H1 (cell line): ENCODE results near the gene ZNF304. TPM values are rescaled to one million over a fixed set of nuclear protein-coding genes. Genes with fewer than 3 reads are reported as not detected.

ENCODE experiments used
- CTCF ChIA-PET: fragments of 300-600 bp; sonication (Branson Sonifier 250); formaldehyde crosslinking; loops from one replicate; lab custom pipeline; 2021; ENCODE audit not compliant: partially characterized antibody; lab: Charles Lee
- POLR2A ChIA-PET: fragments of 300-600 bp; sonication (Branson Sonifier 250); formaldehyde crosslinking; loops from one replicate; lab custom pipeline; 2021; ENCODE audit warnings: inconsistent platforms; ENCODE audit not compliant: partially characterized antibody; lab: Charles Lee
- DNase-seq, 2 experiments: peaks; one replicate each; pipeline versions ENCODE4 v3.0.0 to v3.0.0-alpha.2; 2010 to 2022; ENCODE audit warnings: low spot score in 2 of 2, low read depth in 1 of 2, mixed read lengths in 1 of 2
- FAIRE-seq: peaks from 2 replicates; lab custom pipeline; 2011; peaks lifted over from hg19 to GRCh38; lab: Jason Lieb, UNC
- H2AFZ ChIP-seq: 2 replicates; pipeline ENCODE4 v1.8.1; 2012; ENCODE audit warnings: low read length, inconsistent platforms
- H2AK5ac ChIP-seq: 2 replicates; pipeline ENCODE4 v1.6.1; 2013; ENCODE audit warnings: low read depth, low read length
- H2BK120ac ChIP-seq: replicated peaks from 2 replicates; pipeline ENCODE3; 2013; ENCODE audit warnings: low read depth, low read length, inconsistent platforms
- H2BK12ac ChIP-seq: 2 replicates; pipeline ENCODE4 v1.6.1; 2013; ENCODE audit warnings: low read depth, low read length
- H2BK15ac ChIP-seq: 2 replicates; pipeline ENCODE4 v1.6.1; 2013; ENCODE audit warnings: low read length
- H2BK20ac ChIP-seq: 2 replicates; pipeline ENCODE4 v1.6.1; 2013; ENCODE audit warnings: low read length
- H2BK5ac ChIP-seq: 2 replicates; pipeline ENCODE4 v1.6.1; 2013; ENCODE audit warnings: low read depth, low read length
- H3K14ac ChIP-seq: 2 replicates; pipeline ENCODE4 v1.6.1; 2013; ENCODE audit warnings: inconsistent platforms; ENCODE audit not compliant: insufficient read length
- H3K18ac ChIP-seq: 2 replicates; pipeline ENCODE4 v1.6.1; 2013; ENCODE audit warnings: low read length; ENCODE audit errors: extremely low read depth
- H3K23ac ChIP-seq: 2 replicates; pipeline ENCODE4 v1.6.1; 2013; ENCODE audit warnings: inconsistent platforms; ENCODE audit not compliant: insufficient read length
- H3K23me2 ChIP-seq: 2 replicates; pipeline ENCODE4 v1.6.1; 2013; ENCODE audit warnings: low read depth, low read length
- H3K27ac ChIP-seq: 2 replicates; pipeline ENCODE4 v1.6.1; 2011; ENCODE audit warnings: low read depth, low read length, inconsistent platforms
- H3K27me3 ChIP-seq, 4 experiments: replicated peaks in 1 of 4; 1 replicate in 1 of 4; 2 replicates in 3 of 4; pipeline versions ENCODE4 v1.6.1 to v1.8.1; 2011 to 2013; ENCODE audit warnings: low read length in 3 of 4, mild to moderate bottlenecking in 3 of 4, inconsistent platforms in 2 of 4, mixed read lengths in 2 of 4, moderate library complexity in 1 of 4; ENCODE audit not compliant: control insufficient read depth in 3 of 4, insufficient read depth in 3 of 4; ENCODE audit errors: extremely low read depth in 1 of 4
- H3K36me3 ChIP-seq, 4 experiments: 2 replicates each; pipeline versions ENCODE4 v1.6.1 to v1.8.1; 2011 to 2013; ENCODE audit warnings: mild to moderate bottlenecking in 4 of 4, low read length in 3 of 4, moderate library complexity in 2 of 4, control low read depth in 1 of 4, inconsistent platforms in 1 of 4; ENCODE audit not compliant: insufficient read depth in 4 of 4, control insufficient read depth in 2 of 4
- H3K4ac ChIP-seq: replicated peaks from 2 replicates; pipeline ENCODE3; 2013; ENCODE audit warnings: low read length, low read depth, mixed read lengths, inconsistent platforms; ENCODE audit not compliant: insufficient read length
- H3K4me1 ChIP-seq, 4 experiments: replicated peaks in 1 of 4; 1 replicate in 1 of 4; 2 replicates in 3 of 4; pipeline versions ENCODE4 v1.6.1 to v1.8.1; 2011 to 2013; ENCODE audit warnings: low read length in 3 of 4, inconsistent platforms in 2 of 4, mixed read lengths in 1 of 4; ENCODE audit not compliant: insufficient read depth in 4 of 4, control insufficient read depth in 3 of 4
- H3K4me2 ChIP-seq, 2 experiments: 2 replicates each; pipeline versions ENCODE4 v1.6.1 to v1.8.1; 2011 to 2013; ENCODE audit warnings: low read depth in 2 of 2, low read length in 2 of 2, control low read depth in 1 of 2, inconsistent platforms in 1 of 2, mild to moderate bottlenecking in 1 of 2; ENCODE audit not compliant: insufficient read depth in 1 of 2
- H3K4me3 ChIP-seq, 4 experiments: fragments of 200-600, 300-600 bp in 1 of 4; sonication (generic), shearing (Covaris generic), sonication (Bioruptor Twin) in 1 of 4; 2 replicates each; pipeline versions ENCODE4 v1.5.1 to v1.8.1; 2011 to 2016; ENCODE audit warnings: low read length in 4 of 4, low read depth in 3 of 4, control low read depth in 2 of 4, inconsistent platforms in 2 of 4, mild to moderate bottlenecking in 2 of 4, mixed read lengths in 1 of 4, moderate library complexity in 1 of 4; ENCODE audit not compliant: insufficient read depth in 2 of 4; ENCODE audit errors: extremely low read depth in 1 of 4
- H3K56ac ChIP-seq: replicated peaks from 2 replicates; pipeline ENCODE3; 2013; ENCODE audit warnings: low read depth, mild to moderate bottlenecking, mixed read lengths, low read length, inconsistent platforms; ENCODE audit not compliant: insufficient read length
- H3K79me1 ChIP-seq: 2 replicates; pipeline ENCODE4 v1.6.1; 2013; ENCODE audit warnings: low read depth, low read length, control low read depth
- H3K79me2 ChIP-seq, 2 experiments: 2 replicates each; pipeline versions ENCODE4 v1.6.1 to v1.8.1; 2012 to 2013; ENCODE audit warnings: low read length in 2 of 2, mild to moderate bottlenecking in 2 of 2, inconsistent platforms in 1 of 2; ENCODE audit not compliant: insufficient read depth in 2 of 2, control insufficient read depth in 1 of 2
- H3K9ac ChIP-seq, 4 experiments: replicated peaks in 1 of 4; 1 replicate in 1 of 4; 2 replicates in 3 of 4; pipeline versions ENCODE4 v1.6.1 to v1.8.1; 2011 to 2013; ENCODE audit warnings: low read depth in 3 of 4, low read length in 3 of 4, control low read depth in 2 of 4, mild to moderate bottlenecking in 2 of 4, moderate library complexity in 2 of 4, inconsistent platforms in 1 of 4; ENCODE audit errors: extremely low read depth in 1 of 4
- H3K9me3 ChIP-seq, 2 experiments: 2 replicates each; pipeline versions ENCODE4 v1.6.1 to v1.8.1; 2012 to 2013; ENCODE audit warnings: mild to moderate bottlenecking in 2 of 2, moderate library complexity in 2 of 2, control low read depth in 1 of 2, inconsistent platforms in 1 of 2, low read depth in 1 of 2, low read length in 1 of 2, mixed read lengths in 1 of 2; ENCODE audit not compliant: insufficient read depth in 2 of 2
- H4K20me1 ChIP-seq, 2 experiments: replicated peaks in 1 of 2; 2 replicates each; pipeline versions ENCODE3 to v1.8.1; 2011 to 2013; ENCODE audit warnings: inconsistent platforms in 2 of 2, low read length in 2 of 2, mild to moderate bottlenecking in 1 of 2; ENCODE audit not compliant: insufficient read depth in 2 of 2, control insufficient read depth in 1 of 2
- H4K5ac ChIP-seq: 2 replicates; pipeline ENCODE4 v1.6.1; 2013; ENCODE audit warnings: low read length, low read depth, mixed read lengths, inconsistent platforms; ENCODE audit not compliant: insufficient read length
- H4K8ac ChIP-seq: 2 replicates; pipeline ENCODE4 v1.8.0; 2013; ENCODE audit warnings: mild to moderate bottlenecking, moderate library complexity, low read length, inconsistent platforms; ENCODE audit not compliant: insufficient read depth; ENCODE audit errors: extremely low read depth
- H4K91ac ChIP-seq: replicated peaks from 2 replicates; pipeline ENCODE3; 2013; ENCODE audit warnings: low read length, mixed read lengths, inconsistent platforms; ENCODE audit not compliant: insufficient read length
- BCL11A ChIP-seq, 2 experiments: IDR thresholded peaks; one replicate each; pipeline ENCODE4 v1.6.1; 2011; ENCODE audit warnings: low read depth in 2 of 2, low read length in 2 of 2, mild to moderate bottlenecking in 2 of 2
- CHD2 ChIP-seq: IDR thresholded peaks from 2 replicates; pipeline ENCODE4 v1.6.1; 2012; ENCODE audit warnings: low read length, improper control_type of control experiment
- SUZ12 ChIP-seq: fragments of 200-600 bp; sonication (generic); IDR thresholded peaks from 2 replicates; pipeline ENCODE4 v1.6.1; 2012; ENCODE audit warnings: mild to moderate bottlenecking, inconsistent platforms, low read length, moderate library complexity, mixed read lengths
- TAF1 ChIP-seq: IDR thresholded peaks from 2 replicates; pipeline ENCODE4 v1.6.1; 2011; ENCODE audit warnings: mild to moderate bottlenecking, low read depth, low read length
- whole genome bisulfite sequencing, 2 experiments: shearing (Covaris generic) in 1 of 2; methylation state at CpG; one replicate each; pipeline versions ENCODE4 v1.1.6 to v1.1.7; 2013 to 2015; ENCODE audit warnings: low lambda C conversion rate in 2 of 2, mixed read lengths in 2 of 2, inconsistent platforms in 1 of 2, low coverage in 1 of 2, missing lambda C conversion rate in 1 of 2; ENCODE audit not compliant: insufficient replicate concordance in 2 of 2, insufficient coverage in 1 of 2, insufficient read length in 1 of 2; ENCODE audit errors: extremely low coverage in 1 of 2, missing lambda C conversion rate in 1 of 2; 5-methylcytosine and 5-hydroxymethylcytosine counted together
- long read RNA-seq, 2 experiments: library from RNA in 1 of 2; library from capped mRNA in 1 of 2; stranded (forward); transcript quantifications; one replicate each; pipeline ENCODE4 v2.0.0, GENCODE V29; 2021; ENCODE audit warnings: inconsistent platforms in 1 of 2
- polyA minus RNA-seq, 3 experiments: library from RNA; depleted of rRNA, polyadenylated mRNA; stranded (reverse); fragments of >200 nt; gene quantifications; 1 replicate in 2 of 3; 2 replicates in 1 of 3; pipeline ENCODE4 v1.2.3, GENCODE V29; 2011
- polyA plus RNA-seq, 7 experiments: library from polyadenylated mRNA; depleted of rRNA in 3 of 7; stranded (reverse) in 5 of 7; unstranded in 2 of 7; fragments of >200 nt in 5 of 7; fragments of 200-250 nt in 2 of 7; gene quantifications; 1 replicate in 5 of 7; 2 replicates in 1 of 7; 4 replicates in 1 of 7; pipeline versions ENCODE4 v1.2.1 to v1.2.3, GENCODE V29; 2011 to 2013; ENCODE audit warnings: missing spikeins in 2 of 7, mixed read lengths in 2 of 7
- total RNA-seq: library from RNA; stranded (reverse); fragmentation: NEBNext Ultra II Directional; extraction: Animal tissue kit (Norgen Biotek cat#: 25700); gene quantifications from 2 replicates; pipeline ENCODE4 v1.2.1, GENCODE V29; 2021
- TF ChIP-seq, protein P1 (sequence below): IDR thresholded peaks from 2 replicates; pipeline ENCODE4 v1.6.1; 2012; ENCODE audit warnings: inconsistent platforms
- TF ChIP-seq, protein P2 (sequence below): IDR thresholded peaks from 2 replicates; pipeline ENCODE4 v1.6.1; 2011; ENCODE audit warnings: low read depth, mild to moderate bottlenecking, low read length; ENCODE audit not compliant: insufficient read depth

The ZNF304 gene
- total RNA-seq (9.1 and 10.5 TPM in 2 replicates), polyA plus RNA-seq (2011; rRNA removed) (3.3 and 4.3 TPM in 2 replicates), polyA minus RNA-seq (2011; rRNA and poly(A)+ RNA removed) (22.0 and 27.2 TPM in 2 replicates)
- polyA plus RNA-seq (2011; cell fraction: cytosol; rRNA removed), result 4.8 TPM
- 3.9 TPM for polyA plus RNA-seq (2011; cell fraction: nucleus; rRNA removed)
- polyA plus RNA-seq (2012, experiment 1 of 2), result 6.5 to 8.0 TPM (median 7.4 TPM) in 4 replicates
- 0.39 TPM for polyA plus RNA-seq (2012, experiment 2 of 2)
- polyA plus RNA-seq (2013, experiment 1 of 2), result 5.0 TPM
- polyA plus RNA-seq (2013, experiment 2 of 2), result 5.1 TPM
- 10.8 TPM for polyA minus RNA-seq (2011; cell fraction: cytosol; rRNA and poly(A)+ RNA removed)
- polyA minus RNA-seq (2011; cell fraction: nucleus; rRNA and poly(A)+ RNA removed), result 7.3 TPM
- long read RNA-seq, experiment 1, full-length matches to known transcripts, result 2 of 5 reads
- long read RNA-seq, experiment 1, partial matches to known transcripts, result 0 of 5 reads
- long read RNA-seq, experiment 1, other reads (novel, unspliced or antisense), result 3 of 5 reads
- long read RNA-seq, experiment 2, full-length matches to known transcripts, result 1 of 2 reads
- long read RNA-seq, experiment 2, partial matches to known transcripts, result 0 of 2 reads
- long read RNA-seq, experiment 2, other reads (novel, unspliced or antisense), result 1 of 2 reads

DNA sequence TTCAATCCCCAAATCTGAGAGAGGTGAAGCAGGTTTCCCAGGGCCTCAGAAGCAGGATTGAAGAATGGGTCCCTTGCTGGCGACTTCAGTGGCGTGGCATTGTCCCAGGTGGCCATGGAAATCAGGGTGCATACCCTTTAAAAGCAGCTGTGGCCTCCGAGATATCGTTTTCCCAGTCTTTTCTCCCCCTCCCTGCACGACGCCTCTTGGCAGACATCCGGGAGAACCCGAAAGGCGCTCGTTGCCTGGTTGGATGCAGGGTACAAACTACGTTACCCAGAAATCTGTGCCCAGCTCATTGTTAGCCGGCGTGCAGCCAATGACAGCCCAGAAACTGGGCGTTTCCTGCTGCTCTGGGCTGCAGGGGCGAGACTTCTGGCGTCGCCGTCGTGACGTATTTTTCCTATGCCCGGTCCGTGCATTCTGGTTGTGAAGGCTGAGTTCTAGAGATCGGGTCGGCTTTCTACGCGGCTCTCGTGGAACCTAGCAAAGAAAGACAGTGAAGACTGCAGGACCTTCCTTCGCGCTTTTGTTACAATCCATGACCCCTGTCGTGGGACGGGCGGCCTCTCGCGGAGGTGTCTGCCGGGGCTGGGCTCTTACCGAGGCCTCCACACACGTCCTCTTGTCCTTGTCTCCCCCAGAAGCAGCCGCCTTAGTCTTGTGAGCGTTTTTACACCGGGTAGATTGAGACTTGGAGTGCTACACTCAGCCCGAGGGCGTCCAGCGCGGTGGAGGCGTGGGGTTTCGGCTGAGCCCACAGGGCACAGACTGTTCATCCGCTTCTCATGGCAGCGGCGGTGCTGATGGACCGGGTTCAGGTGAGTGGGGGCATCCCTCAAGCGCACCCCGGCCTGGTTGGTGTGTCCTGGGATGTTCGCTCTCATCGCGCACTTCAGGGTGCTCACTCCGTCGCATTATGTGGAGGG is at the start of gene ZNF304:
ZNF304 (plus strand) TSS at position 395 of the 929 bp plus-strand sequence; CDS start at position 789, 394 bp downstream.
- peaks cover 10% of the 10 kb centered on the region for H3K79me1 ChIP-seq
- H3K18ac ChIP-seq, result peak within 1 kb of the TSS; percentile 99
- no peak within 1 kb of the TSS for H2BK120ac ChIP-seq
- no peak within 1 kb of the TSS for H3K23ac ChIP-seq
- H2BK15ac ChIP-seq, result no peak within 1 kb of the TSS
- H4K20me1 ChIP-seq, result peaks cover 0 to 3% of the 10 kb centered on the region in 2 experiments
- FAIRE-seq (peak; percentile 96), DNase-seq (peak; percentile 80 to 86)
- no peak within 1 kb of the TSS for H3K4ac ChIP-seq
- peak within 1 kb of the TSS; percentile 30; the same call in 1 of the 2 replicates for H4K8ac ChIP-seq
- 2% methylated on average over 55 of the region's 57 CpGs; no CpG with 5 or more reads in 1 of the 2 experiments for WGBS, 2 experiments
- no peak within 1 kb of the TSS for H4K91ac ChIP-seq
- peaks cover 2 to 19% (median 14%) of the 10 kb centered on the region in 4 experiments; a peak in 6 of 8 replicates for H3K36me3 ChIP-seq
- no peak within 1 kb of the TSS for H3K56ac ChIP-seq
- H2BK20ac ChIP-seq, result no peak within 1 kb of the TSS
- H4K5ac ChIP-seq, result peak within 1 kb of the TSS; percentile 66
- ChIA-PET POLR2A (interaction anchor here (0.6 to 1.9 kb wide), 8 partner anchors 9 to 287 kb away, joined by 3 to 10 read pairs (median 4); partner anchors contain the start of genes TRAPPC2B, ZNF547 and ZNF548), CTCF (interaction anchor here (1.0 kb wide), 1 partner anchor 12 kb away, joined by 3 read pairs; no protein-coding TSS in a partner anchor)
- peak within 1 kb of the TSS; percentile 88 to 100 (median 99) for H3K4me3 ChIP-seq
- H3K27ac ChIP-seq, result peak within 1 kb of the TSS; percentile 41
- no peaks in the 10 kb centered on the region for H3K27me3 ChIP-seq
- H3K4me2 ChIP-seq, result peak within 1 kb of the TSS; percentile 93 to 94
- no peaks in the 10 kb centered on the region for H3K9me3 ChIP-seq
- no peak within 1 kb of the TSS for H2AK5ac ChIP-seq
- peak within 1 kb of the TSS; percentile 99 for H2AFZ ChIP-seq
- H3K14ac ChIP-seq, result no peak within 1 kb of the TSS
- H2BK5ac ChIP-seq, result peak within 1 kb of the TSS; percentile 69; the same call in 1 of the 2 replicates
- H3K4me1 ChIP-seq, result peaks cover 0 to 4% (median 4%) of the 10 kb centered on the region in 4 experiments; a peak in 5 of 7 replicates
- H3K79me2 ChIP-seq, result peaks cover 6 to 29% of the 10 kb centered on the region in 2 experiments; a peak in 3 of 4 replicates
- peak within 1 kb of the TSS; percentile 84 to 95 (median 88) for H3K9ac ChIP-seq
- H3K23me2 ChIP-seq, result peaks cover 12% of the 10 kb centered on the region; the same call in 1 of the 2 replicates
- H2BK12ac ChIP-seq, result no peak within 1 kb of the TSS
- TF ChIP-seq, protein P1, sequence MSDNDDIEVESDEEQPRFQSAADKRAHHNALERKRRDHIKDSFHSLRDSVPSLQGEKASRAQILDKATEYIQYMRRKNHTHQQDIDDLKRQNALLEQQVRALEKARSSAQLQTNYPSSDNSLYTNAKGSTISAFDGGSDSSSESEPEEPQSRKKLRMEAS, result peak; percentile 32; the same call in 1 of the 2 replicates
- no peak for TF ChIP-seq BCL11A (IDR thresholded peaks at IDR 0.05; ENCODE audit: low read depth in 2 of 2, low read length in 2 of 2)
- no peak for TF ChIP-seq CHD2
- no peak for TF ChIP-seq SUZ12
- TF ChIP-seq, protein P2, sequence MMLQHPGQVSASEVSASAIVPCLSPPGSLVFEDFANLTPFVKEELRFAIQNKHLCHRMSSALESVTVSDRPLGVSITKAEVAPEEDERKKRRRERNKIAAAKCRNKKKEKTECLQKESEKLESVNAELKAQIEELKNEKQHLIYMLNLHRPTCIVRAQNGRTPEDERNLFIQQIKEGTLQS, result peak; percentile 62; the same call in 1 of the 2 replicates
- peak; percentile 81 for TF ChIP-seq TAF1
